ENCODE results near the gene SNAI1.

Gene SNAI1

GRCh38 chr20:49985617-49986016 is 2.8 kb downstream of the SNAI1 start:
- TF ChIP-seq CREB1 (IDR thresholded peaks at IDR 0.05; ENCODE audit: low read depth): no peak
- no peak for TF ChIP-seq EGR1 (IDR thresholded peaks at IDR 0.05)
- no peak for TF ChIP-seq NFIC (IDR thresholded peaks at IDR 0.05)
- no peak for TF ChIP-seq REST (IDR thresholded peaks at IDR 0.05; ENCODE audit: low read depth)
- TF ChIP-seq EP300 (IDR thresholded peaks at IDR 0.05; ENCODE audit: borderline replicate concordance): no peak
- no peak for TF ChIP-seq USF1 (IDR thresholded peaks at IDR 0.05)
- no peak for TF ChIP-seq RAD21 (IDR thresholded peaks at IDR 0.05; ENCODE audit: low read depth)
- TF ChIP-seq MAX (IDR thresholded peaks at IDR 0.05): no peak

GRCh38 chr20:49986049-49986448 is 3.3 kb downstream of the SNAI1 start:
- no peak for TF ChIP-seq CREB1 (IDR thresholded peaks at IDR 0.05; ENCODE audit: low read depth)
- TF ChIP-seq FOXM1 (IDR thresholded peaks at IDR 0.05; ENCODE audit: borderline replicate concordance, low read depth): no peak
- no peak for TF ChIP-seq REST (IDR thresholded peaks at IDR 0.05; ENCODE audit: low read depth)
- no peak for TF ChIP-seq TCF12 (IDR thresholded peaks at IDR 0.05; ENCODE audit: low read depth)
- TF ChIP-seq MAX (IDR thresholded peaks at IDR 0.05): no peak
- no peak for TF ChIP-seq EP300 (IDR thresholded peaks at IDR 0.05; ENCODE audit: borderline replicate concordance)

GRCh38 chr20:49987015-49987867 is 4.5 kb downstream of the SNAI1 start:
- TF ChIP-seq EP300 (IDR thresholded peaks at IDR 0.05; ENCODE audit: borderline replicate concordance) (no peak), REST (IDR thresholded peaks at IDR 0.05; ENCODE audit: low read depth) (no peak), RAD21 (IDR thresholded peaks at IDR 0.05; ENCODE audit: low read depth) (no peak)

- TF ChIP-seq TAF1 (IDR thresholded peaks at IDR 0.05; ENCODE audit: low read depth): no peak
- no peak for TF ChIP-seq CEBPB (IDR thresholded peaks at IDR 0.05)
- TF ChIP-seq EGR1 (IDR thresholded peaks at IDR 0.05): no peak
- TF ChIP-seq YY1 (IDR thresholded peaks at IDR 0.05; ENCODE audit: low read depth): no peak
- no peak for TF ChIP-seq REST (IDR thresholded peaks at IDR 0.05; ENCODE audit: low read depth)
- TF ChIP-seq CREB1 (IDR thresholded peaks at IDR 0.05; ENCODE audit: low read depth): no peak
- TF ChIP-seq USF1 (IDR thresholded peaks at IDR 0.05): no peak
- no peak for TF ChIP-seq RAD21 (IDR thresholded peaks at IDR 0.05; ENCODE audit: low read depth)
- no peak for TF ChIP-seq ZBTB7A (IDR thresholded peaks at IDR 0.05; ENCODE audit: low read depth)
- no peak for TF ChIP-seq EP300 (IDR thresholded peaks at IDR 0.05; ENCODE audit: borderline replicate concordance)
- TF ChIP-seq FOXM1 (IDR thresholded peaks at IDR 0.05; ENCODE audit: borderline replicate concordance, low read depth): no peak
- no peak for TF ChIP-seq TEAD4 (IDR thresholded peaks at IDR 0.05)
These were observed 5.3 kb downstream of the SNAI1 start for GRCh38 chr20:49987868-49988690.
